NCI-H2196 (cell line): ENCODE results near the gene CD248.
"Not testable (repeated sequence)": the region's sequence is repeated elsewhere in the genome, so short reads cannot be mapped to it uniquely, and the experiment has no call there.

ENCODE experiments used
- DNase-seq: peaks from one replicate; lab custom pipeline; 2025; ENCODE audit not compliant: unreplicated experiment; lab: John Stamatoyannopoulos, UW

Gene CD248

DNA sequence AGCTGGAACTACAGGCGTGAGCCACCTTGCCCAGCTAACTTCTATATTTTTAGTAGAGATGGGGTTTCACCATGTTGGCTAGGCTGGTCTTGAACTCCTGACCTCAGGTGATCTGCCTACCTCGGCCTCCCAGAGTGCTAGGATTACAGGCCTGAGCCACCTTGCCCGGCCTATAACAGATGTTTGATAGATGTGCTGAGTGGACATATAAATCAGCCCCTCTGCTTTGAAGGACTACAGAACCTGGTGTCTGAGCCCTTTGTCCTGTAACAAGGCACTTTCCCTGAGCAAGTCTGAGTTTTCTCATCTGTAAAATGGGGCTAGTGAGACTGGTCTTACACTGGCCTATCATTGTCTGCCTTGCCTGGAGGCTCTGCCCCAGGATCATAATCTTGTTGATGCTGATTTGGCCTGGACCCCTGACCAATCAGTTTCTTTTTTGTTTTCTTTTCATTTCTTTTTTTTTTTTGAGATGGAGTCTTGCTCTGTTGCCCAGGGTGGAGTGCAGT, 12.4 kb upstream of the CD248 start:
- DNase-seq = no peak

DNA sequence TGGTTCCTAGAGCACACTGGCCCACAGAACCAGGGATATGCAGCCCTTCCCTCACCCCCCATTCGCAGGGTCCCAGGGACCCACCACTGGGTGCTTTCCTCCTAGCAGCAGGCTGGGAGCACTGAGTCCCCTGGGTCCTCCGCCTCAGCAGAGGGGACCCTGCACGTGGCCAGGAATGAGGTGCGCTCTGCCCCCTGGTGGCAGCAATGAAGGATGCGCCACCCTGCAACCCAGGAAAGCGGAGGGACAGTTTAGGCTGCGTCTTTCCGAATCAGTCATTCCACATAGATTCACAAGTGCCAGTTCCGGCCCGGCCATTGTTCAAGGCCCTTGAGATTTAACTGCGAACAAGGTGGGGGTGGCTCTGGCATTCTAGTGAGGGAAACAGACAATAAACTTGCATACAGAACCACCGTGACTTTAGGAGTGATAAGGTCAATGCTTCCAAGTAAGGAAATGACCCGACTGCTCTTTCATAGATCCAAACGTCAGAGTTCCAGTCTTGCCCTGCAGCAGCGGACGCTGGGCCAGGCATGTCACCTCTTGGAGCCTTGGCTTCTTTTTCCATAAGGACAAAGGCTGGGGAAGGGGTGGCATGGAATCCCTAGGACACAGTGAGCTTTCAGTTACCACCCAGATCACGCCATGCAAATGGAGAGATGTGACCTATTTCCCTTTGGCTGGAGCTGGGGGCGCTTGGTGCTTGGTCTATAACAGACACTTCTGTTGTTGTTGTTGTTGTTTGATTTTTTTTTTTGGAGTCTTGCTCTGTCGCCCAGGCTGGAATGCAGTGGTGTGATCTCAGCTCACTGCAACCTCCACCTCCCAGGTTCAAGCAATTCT, 11.7 kb upstream of the CD248 start:
- peak; percentile 69 for DNase-seq

DNA sequence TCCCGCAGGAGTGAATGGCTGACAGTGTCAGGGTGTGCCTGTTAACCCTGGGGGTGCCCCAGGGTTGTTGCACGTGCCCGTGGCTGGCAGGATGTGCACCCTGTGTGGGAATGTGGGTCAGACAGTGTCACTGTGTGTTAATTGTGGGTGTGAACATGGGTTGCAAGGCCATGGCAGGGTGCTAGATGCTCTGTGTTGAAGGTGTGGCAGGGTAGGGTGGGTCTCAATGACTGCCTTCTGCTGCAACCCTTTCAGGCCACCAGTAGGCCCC, 11.1 kb upstream of the CD248 start:
- DNase-seq = no peak

DNA sequence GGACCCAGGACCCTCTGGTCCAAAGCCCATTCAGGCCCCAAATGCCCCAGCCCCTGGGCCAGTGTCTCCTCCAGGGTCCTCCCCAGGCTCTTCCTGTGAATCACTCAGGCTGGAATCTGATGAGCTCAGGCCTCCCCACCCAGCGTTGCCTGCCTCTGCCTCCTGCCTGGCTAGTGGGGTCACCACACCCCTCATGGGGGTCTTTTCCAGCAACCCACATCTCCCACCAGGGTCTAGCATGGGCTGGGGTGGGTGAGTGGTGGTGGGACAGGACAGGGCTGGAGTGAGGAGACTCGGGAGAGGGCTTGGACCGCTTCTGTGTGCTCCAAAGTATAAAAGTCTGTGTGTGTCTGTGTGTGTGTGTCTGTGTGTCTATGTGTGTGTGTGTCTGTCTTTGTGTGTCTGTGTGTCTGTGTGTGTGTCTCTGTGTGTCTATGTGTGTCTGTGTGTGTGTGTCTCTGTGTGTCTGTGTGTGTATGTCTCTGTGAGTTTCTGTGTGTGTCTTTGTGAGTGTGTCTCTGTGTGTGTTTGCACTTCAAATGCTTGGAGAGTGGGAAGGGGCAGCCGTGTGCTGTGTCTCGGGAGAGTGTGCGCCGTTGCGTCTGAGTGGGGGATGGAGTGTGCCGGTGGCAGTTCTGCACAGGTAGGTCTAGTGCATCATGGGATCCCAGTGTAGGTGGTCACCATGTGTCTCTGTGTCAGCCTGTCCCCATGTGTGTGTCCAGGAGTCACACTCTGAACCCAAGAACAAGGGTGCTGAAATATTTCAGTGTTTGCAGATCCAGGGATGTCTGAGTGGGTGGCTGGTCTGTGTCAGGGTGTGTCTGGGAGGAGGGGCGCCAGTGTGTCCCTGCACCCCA, 10.6 kb upstream of the CD248 start:
- no peak for DNase-seq

DNA sequence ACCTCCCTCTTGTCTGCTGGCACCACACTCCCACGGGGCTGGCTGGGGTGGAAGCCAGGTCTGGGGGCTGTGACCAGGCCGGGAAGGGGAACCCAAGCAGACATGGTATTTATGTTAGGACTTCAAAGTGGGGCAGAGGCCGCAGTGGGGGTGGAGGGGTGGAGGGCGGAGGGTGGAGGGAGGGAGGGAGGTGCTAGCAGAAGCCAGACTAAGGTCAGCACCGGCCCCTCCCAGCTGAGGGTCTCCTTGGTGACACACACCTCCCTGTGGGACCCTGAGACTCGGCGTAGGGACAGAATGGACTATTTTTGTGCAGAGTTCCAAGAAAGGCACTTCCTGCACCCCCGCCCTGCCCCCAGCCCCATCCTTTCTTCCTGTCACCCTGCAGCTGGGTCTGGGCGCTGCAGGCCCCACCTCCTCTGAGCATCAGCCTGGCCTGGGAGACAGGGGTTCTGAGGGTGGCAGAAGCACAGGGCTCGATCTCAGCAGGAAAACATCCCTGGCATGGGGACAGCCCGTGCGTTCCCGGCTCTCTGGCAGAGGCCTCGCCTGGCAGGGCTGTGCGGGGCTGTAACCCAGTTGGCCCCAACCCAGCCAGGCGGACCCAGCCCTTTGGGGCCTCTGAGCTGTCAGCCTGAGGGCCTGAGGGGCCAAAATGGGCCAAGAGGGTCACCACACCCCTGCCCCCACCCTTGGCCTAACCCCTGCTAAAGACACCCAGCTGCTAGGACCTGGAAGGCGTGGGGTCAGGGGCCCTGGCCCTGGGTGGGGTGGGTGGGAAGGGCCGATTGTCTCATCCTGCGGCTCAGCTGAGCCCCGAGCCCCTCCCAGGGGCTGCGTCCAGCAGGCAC, 9.6 kb upstream of the CD248 start:
- DNase-seq = no peak

DNA sequence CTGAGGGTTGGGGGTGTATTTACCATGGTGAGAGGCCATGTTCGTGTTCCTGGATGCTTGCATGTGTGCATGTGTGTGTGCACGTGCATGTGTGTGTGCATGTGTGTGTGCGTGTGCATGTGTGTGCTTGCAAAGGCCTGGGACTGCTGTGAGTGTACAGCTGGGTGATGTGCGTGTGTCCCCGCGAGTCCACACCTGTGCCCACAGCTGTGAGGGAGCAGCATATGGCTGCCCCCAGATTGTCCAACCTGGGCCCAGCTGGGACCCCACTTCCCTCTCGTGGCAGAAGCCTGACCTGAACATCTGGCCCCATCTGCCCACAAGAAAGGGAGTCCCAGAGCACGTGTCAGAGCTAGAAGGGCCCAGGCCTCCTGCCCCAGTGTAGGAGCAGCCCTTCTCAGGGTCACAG, 8.4 kb upstream of the CD248 start:
- DNase-seq = no peak

DNA sequence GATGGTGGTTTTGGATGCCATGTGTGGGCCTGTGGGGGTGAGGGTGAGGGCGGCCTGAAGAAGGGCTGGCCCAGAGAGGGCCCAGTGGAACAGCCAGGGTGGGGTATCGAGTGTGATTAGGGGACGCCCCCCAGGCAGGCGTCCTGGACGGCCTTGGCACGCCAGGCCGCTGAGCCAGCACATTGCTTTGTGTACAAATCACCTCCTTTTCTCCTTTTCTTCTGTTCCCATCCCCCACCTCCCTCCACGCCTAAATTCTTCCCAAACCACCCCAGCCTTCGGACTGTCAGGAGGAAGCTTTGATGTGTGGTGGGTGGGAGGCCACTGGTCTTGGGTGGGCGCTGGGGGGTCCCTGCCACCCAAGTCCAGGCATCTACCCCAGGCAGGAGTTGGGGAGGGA, 7.8 kb upstream of the CD248 start:
- DNase-seq = no peak

DNA sequence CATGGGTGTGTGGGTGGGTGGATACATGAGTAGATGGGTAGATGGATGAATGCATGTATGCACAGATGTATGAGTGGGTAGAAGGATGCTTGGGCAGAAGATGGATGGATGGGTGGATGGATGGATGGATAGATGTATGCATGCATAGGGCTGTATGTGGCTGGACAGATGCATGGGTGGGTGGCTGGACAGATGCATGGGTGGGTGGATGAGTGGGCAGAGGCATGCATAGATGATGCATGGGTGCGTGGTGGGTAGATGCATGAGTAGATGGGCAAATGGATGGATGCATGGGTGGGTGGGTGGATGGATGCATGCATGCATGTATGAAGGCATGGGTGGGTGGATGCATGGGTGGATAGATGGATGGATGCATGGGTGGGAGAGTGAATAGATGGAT, 6.8 kb upstream of the CD248 start:
- no peak for DNase-seq

DNA sequence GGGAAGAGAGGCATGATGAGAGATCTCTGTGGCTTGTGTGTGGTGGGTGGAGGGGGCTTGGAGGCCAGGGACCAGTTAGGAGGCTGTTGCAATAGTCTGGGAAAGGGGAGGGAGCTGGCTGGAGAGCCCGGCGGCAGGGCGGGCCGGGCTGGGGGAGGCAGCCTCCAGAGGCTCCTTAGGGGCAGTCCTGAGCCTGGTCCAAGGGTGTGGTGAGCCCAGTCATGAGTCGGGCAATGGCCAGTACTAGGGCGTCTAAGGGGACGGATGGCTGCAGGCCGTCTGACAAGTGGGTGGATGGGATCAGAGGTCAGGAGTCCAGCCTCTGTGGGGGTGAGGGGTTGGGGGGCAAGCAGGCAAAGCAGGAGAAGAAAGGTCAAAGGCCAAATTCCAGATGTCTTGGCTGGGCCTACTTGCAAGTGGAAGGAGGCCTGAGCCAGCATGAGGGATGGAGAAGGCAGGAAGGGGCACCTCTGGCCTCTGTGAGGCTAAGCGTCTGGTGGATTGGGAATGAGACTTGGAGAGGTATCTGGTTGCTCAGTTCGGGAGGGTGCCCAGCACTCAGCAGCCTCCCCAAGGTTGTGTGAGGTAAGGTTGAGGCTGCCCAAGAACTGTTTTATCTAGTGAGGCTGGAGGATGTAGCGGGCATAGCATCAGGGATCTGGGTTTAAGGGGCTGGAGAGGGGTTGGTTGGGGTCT, 6.0 kb upstream of the CD248 start:
- no peak for DNase-seq

DNA sequence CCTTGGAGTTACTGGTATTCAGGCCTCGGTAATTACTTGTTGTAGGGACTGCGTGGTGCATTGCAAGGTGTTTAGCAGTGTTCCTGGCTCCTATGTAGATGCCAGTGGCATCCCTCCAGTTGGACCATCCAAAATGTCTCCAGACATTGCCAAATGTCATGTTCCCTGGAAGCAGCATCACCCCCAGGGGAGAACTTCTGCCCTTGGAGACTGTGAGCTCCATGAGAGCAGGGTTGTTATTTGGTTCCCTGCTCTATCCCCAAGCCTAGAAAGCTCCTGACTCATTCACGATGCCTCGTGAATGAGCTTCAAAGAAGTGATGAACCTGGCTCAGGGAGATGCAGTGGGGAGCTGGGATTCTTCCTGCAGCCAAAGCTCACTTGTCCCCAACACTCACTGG, 4.8 kb upstream of the CD248 start:
- DNase-seq = no peak

DNA sequence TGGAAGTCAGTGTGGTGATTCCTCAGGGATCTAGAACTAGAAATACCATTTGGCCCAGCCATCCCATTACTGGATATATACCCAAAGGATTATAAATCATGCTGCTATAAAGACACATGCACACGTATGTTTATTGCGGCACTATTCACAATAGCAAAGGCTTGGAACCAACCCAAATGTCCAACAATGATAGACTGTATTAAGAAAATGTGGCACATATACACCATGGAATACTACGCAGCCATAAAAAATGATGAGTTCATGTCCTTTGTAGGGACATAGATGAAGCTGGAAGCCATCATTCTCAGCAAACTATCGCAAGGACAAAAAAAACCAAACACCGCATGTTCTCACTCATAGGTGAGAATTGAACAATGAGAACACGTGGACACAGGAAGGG, 3.9 kb upstream of the CD248 start:
- not testable (repeated sequence) for DNase-seq

DNA sequence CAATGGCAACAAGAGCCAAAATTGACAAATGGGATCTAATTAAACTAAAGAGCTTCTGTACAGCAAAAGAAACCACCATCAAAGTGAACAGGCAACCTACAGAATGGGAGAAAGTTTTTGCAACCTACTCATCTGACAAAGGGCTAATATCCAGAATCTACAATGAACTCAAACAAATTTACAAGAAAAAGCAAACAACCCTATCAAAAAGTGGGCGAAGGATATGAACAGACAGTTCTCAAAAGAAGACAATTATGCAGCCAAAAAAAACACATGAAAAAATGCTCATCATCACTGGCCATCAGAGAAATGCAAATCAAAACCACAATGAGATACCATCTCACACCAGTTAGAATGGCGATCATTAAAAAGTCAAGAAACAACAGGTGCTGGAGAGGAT, 3.4 kb upstream of the CD248 start:
- DNase-seq = not testable (repeated sequence)

DNA sequence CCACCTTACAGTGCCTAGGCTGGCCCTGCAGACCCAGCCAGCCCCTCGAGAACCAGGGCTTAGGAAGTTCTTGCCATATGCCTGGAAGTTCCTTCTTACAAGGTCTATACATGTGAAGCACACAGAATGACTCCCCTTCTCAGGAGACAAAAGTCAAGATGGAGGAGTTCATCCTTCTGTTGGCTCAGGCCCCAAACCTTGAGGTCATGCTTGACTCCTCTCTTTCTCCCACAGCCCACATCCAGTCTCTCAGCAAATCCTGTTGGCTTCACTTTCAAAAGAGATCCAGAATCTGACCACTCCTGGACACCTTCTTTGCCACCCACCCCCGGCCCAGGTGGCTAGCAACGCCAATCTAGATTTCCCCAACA, 1.7 kb upstream of the CD248 start:
- no peak for DNase-seq

DNA sequence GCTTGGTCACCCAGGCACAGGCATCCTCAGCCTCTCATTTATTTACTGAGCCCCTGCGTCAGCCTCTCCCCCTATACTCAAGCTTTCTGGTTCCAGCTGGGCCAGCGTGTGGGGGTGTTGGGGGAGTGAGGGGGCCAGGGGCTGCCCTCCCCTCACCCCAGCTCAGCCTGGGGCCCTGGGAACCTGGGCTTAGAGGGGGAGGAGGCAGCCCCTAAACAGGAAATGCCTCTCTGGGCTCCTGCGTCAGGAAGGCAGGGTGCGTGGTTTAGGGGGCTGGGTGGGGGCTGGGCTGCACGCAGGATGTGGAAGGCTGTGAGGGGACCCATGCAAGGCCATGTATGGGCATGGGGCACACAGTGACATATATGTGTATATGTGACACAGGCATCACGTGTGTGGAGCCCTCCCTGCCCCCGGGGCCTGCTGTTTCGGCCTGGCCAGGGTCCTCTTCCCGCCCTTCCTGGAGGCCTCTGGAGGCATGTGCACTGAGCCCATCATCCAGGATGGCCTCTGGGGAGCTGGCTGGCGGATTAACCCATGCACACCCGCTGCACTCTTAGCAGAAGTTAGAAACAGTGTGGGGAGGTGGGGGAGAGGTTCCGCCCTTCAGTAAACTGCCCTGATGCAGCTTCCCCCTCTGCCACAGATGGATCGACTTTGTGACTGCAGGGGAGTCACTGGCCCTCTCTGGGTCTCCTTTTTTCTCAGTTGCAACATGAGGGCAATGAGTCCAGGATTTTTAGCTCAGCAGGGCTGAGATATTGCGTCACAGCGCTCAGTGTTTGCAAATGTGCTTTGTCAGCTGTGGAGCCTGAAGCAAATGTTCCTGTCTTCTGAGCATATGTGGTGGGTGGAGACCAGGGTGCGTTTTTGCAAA, 1.1 kb upstream of the CD248 start:
- no peak for DNase-seq

DNA sequence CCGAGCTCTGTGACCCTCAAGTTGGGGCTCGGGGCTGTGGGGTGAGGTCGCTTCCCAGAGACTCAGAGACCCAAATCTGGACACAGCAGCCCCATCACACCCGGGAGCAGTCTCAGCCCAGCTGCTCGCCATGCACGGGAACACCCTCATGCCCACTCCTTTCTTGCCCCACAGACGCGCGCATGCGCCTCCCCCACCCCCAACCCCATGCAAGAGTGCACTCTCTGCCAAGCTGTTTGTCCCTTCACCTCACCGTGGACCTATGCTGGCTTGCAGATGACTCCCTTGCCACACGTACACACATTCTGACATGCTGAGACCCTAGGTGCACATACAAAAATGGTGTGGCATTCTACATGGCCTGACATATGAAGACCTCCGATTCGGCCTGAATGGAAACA, 478 bp upstream of the CD248 start:
- no peak for DNase-seq

DNA sequence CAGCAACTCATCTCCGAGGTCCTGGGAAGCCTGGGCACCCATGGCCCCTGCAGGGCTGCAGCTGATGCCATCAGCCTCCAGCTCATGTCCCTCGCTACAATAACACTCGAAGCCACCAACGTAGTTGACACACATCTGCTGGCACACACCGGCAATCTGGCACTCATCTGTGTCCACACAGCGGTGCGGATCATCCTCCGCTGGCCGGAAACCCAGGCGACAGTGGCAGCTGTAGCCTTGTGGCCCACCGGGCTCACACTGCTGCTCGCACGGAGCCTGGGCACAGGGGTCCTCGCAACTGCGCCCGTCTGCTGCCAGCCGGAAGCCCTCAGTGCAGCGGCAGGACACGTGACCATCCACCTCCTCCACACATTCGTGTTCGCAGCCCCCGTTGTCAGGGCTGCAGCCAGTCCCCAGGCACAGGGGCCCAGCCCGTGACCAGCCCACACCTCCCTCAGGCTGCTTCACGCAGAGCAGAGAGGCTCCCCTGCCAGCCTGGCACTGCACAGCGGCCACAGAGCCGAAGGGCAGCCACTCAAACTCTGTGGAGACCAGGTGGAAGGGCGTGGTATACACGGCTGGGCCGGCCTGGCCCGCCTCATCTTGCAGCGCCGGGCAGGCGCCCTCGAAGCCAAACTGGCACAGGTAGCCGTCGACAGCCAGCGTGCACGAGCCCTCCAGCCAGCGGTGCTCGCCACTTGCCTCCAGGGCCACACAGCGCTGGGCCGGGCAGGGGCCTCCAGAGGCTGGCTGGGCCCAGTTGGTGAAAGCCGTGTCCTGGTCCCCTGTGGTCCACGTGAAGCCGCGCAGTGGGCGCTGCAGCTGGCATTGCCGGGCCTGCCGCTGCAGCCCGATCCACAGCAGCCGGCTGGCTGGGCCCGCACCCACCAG, 678 bp downstream of the CD248 start:
- DNase-seq = no peak

DNA sequence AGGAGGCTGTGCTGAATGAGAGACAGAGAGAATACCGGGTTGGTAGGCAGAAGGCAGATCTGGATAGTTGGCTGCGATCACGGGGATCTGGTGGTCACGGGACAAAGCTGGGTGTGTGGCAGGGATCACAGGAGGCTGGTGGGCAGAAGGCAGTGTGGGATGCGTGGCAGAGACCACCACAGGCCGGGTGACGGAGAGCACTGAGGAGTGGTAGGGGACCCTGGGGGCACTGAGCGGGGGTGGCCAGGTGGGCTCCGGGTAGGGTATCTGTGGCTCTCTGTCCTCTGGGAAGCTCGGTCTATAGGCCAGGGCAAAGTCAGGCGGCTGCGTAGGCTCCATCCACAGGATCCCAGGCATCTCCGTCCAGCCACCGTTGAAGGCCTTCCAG, 1.4 kb downstream of the CD248 start:
- DNase-seq = no peak

DNA sequence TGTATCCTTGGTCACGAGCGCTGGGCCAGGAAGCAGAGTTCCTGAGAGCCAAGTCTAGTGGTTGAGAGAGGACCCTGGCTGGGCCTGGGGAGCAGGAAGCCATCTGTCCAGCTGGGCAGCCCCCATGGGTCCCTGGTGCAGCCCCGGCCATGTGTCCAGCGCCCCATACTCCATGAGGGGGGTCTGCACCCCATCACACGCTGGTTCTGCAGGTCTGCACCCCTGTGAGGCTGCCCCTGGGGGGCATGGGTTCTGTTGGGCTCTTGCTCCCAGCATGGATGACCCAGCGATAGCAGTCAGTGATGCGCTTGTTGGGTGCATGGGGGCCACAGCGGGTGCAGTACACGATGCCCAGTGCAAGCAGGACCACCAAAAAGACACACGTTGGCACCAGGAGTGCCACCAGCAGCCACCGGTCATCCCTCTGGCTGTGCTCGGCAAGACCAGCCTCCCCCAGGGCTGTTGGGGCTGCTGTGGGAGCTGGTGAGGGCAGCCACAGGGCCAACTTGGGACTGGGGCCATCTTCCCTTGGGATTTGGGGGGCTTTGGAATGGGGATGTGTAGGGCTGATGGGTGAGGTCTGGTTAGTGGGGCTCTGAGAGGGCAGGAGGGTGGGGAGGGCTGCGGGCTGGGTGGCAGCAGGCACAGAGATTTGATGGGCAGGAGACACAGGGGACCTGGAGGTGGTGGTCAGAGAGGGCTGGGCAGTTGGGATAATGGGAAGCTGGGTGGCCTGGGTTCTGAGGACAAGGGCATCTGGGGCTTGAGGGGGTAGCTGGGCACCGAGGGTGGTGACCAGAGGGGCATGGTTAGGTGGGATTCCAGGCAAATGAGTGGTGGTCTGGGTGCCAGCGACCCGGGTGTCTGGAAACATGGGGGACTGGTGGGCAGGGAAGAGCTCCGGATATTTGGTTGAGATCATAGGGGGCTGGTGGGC, 2.0 kb downstream of the CD248 start:
- DNase-seq = no peak
